Upper lobe of left lung (tissue), 4 donors: ENCODE data around the gene PTPRJ.

ENCODE experiments used
- CTCF ChIP-seq, 6 experiments: fragments of 450-650 bp in 4 of 6; fragments of 200-600 bp in 2 of 6; sonication (generic) in 2 of 6; IDR thresholded peaks; one replicate each; pipeline ENCODE4 v1.5.1; 2016 to 2019; ENCODE audit warnings: antibody characterized with exemption in 6 of 6
- POLR2A ChIP-seq, 4 donors: fragments of 450-650 bp; IDR thresholded peaks; one replicate each; pipeline ENCODE4 v1.5.1; 2016 to 2017; ENCODE audit warnings: antibody characterized with exemption in 4 of 4, mild to moderate bottlenecking in 2 of 4

- TF ChIP-seq POLR2A (IDR thresholded peaks at IDR 0.05) (no peak), CTCF (IDR thresholded peaks at IDR 0.05) (no peak)
Observed at GRCh38 chr11:48006301-48006992, 26.1 kb downstream of the PTPRJ start.
